GM19099 (cell line): ENCODE measurements around the gene DEXI.

Experiments
- POLR2A ChIP-seq: IDR thresholded peaks from 3 replicates; pipeline ENCODE4 v1.6.1; 2011; ENCODE audit warnings: low read depth; ENCODE audit not compliant: insufficient read length; ENCODE audit errors: extremely low read depth

The DEXI gene

DNA sequence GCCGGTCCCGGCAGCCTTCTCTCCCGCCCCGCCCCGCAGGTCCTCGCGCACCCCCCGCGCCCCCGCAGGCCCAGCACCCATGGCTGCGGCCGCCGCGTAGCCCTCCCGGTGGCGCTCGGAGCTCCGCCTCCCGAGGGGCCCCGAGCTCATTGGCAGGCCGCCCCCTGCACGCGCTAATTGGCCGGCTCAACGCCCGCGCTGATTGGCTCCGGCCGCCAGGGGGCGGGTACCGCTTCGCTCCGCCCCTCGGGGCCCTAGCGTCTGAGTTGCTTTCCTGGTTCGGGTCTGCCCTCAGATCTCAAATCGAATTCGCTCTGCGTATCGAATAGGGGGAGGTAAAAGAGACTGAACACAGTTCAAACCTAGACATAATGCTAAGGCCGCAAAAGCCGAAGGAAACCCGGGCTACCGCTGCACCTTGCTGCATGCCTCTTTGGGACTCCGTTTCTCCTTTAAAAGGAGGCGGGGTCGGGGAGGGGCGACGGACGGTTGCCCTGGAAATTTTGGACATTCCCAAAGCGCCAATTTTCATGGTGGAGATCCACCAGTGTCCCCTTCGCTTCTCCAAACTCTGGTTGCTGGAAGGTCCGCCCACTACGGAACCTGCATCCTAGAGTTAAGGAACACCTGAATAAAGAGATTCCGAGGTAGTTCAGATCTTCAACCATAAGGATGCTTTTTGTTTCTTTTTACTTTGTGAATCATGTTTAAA, at the start of gene DEXI:
Gene DEXI (minus strand): TSS at position 117 of the 712 bp plus-strand sequence. CDS start 463 bp downstream, outside the sequence.
- peak; percentile 69 for TF ChIP-seq POLR2A

GRCh38 chr16:10990378-10990777, 48.1 kb upstream of the DEXI start:
- TF ChIP-seq POLR2A: no peak

DNA sequence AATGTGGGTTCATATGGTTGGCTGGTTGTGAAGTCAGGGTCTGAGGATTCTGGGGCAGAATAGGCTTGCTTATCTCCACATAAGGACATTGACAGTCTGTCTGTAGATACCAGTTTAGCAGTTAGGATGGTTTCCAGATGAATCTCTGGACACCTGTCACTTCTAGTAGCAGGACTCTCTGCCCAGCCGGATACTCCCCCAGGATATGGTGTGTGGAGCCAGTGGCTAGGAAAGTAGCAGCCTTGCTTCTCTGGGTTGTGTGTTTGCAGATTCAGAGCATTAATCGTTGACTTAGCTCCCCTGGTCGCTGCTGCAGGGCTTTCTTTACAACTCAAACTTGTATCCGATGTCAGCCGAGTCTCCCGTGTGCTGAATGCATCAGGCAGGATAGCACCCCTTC, 47.3 kb upstream of the DEXI start:
- no peak for TF ChIP-seq POLR2A

- no peak for TF ChIP-seq POLR2A
Measured at GRCh38 chr16:10988879-10989278, 46.6 kb upstream of the DEXI start.

DNA sequence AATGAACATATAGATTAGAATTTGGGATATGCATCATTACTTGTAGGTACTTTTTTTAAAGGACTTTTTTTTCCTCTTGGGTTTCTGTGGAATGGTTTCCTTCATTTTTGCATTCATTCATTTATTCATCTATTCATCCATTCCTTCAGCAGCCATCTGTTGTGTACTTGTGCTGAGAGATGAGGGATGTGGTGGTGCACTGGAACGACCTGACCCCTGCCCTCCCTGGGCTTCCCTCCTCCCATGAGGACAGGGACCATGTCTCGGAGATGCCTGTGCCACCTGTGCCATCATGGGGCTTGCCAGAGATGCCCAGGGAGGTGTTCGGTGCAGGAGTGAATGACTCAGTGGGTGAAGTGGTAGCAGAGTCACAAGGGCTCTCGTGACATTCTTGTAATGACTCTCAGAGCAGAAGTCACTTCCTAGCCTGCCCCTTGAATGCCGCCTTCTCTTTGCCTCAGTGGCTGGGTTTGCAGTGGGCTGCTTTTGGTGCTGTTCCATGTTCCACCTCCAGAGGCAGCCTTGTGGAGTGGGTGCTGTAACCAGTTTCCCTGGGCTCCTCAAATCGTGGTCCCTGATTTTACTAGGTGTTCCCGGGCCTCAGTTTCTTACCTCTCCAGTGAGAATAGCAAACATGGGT, 46.0 kb upstream of the DEXI start:
- TF ChIP-seq POLR2A: no peak

DNA sequence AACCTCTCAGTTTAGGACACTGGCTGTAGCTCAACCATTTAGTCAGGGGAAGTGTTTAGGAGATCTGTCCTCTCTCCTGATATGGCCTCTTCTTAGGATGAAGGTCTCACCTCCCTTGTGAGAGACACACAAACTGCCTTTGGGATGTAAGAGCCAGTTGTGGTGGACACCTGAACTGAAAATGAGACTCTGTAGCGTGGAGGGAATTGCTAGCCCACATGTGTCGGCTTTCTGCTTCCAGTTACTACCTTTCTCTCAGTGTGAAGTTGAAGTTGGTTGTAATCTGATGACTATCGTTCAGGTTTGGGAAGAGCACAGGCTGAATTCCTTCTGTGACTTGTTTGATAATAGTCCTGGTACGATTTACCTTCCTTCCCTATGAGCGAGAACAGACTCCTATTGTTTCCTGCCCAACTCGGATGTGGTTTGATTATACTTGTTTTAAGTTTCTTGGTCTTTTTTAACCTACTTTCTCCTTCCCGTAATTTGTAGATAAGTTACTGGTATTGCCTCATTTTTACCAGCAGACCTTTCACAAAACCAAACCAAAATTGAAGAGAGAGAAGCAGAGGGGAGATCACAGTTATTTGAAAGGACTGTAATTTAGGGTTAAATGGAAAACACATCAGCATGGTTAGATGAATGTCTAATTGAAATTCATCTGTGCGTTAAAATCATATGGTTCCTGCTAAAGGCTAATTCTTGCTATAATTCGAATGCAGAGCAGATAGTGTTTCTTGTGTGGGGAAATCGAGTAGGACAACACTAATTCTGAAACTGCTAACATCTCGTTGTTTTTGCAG, 45.3 kb upstream of the DEXI start:
- TF ChIP-seq POLR2A: no peak

- TF ChIP-seq POLR2A: no peak
Measured at GRCh38 chr16:10984509-10984908, 42.2 kb upstream of the DEXI start.

DNA sequence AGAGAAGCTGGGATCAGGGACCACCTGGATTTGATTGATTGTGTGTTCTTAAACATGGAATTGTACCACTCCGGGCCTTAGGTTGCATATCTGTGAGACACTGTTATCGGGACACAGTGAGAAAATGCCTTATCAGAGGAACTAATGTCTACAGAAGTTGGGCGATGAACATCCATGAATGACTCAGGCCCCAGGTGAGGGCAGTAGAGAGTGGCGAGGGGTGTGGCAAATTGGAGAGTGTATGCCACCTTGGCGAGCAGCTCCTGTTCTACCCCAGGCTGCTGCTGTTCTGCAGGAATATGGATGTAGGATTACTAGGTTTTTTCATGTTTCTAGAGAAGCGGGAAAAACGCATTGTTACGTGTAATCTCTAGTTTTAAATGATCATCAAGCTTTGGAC, 40.9 kb upstream of the DEXI start:
- TF ChIP-seq POLR2A: no peak

DNA sequence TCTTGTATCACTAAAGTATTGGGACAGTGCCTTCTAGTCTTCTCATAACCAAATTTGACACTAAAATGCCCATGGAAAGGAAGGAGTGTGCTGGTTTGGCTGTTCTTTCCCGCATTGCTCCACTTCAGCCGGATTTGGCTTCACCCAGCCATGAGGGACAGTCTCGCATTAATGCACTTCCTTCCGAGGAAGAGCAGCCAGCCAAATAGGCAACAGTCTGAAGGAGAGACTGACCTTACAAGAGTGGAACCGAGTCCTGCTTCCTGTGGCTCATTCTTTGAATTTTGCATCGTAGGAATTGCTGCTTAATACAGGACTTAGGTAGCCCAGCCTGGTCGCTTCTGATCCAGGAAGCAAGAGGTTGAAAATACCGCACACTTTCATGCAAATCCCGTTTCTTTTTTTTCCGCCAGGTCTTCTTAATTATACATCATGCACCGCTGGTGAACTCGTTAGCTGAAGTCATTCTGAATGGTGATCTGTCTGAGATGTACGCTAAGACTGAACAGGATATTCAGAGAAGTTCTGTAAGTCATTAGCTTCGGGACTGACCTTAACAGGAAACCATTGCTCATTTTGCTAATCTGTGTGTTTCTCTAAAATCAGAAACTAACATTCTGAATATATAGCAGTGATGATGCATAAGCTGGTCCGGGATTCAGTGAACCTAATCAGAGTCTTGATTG, 40.3 kb upstream of the DEXI start:
- TF ChIP-seq POLR2A: no peak

DNA sequence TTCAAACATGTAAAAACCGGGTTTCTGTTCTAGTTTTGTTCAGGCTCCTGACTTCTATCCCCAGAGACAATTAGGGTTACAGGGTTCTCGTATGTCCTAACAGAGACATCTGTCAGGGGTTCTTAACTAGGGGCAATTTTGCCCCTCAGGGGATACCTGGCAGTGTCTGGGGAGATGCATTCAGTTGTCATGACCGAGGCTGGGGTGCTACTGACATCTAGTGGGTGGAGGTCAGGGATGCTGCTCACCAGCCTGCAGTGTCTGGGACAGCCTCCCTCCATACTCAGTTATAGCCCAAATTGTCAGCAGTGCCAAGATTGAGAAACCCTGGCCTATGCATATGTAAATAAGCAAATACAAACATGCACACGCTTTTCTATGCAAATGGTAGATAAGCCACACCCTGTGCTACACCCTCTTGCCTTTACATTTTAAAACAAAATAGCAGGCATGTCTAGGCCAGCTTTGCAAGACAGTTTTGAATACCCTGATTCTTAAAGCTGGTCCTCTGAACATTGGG, 39.5 kb upstream of the DEXI start:
- peak; percentile 12 for TF ChIP-seq POLR2A

DNA sequence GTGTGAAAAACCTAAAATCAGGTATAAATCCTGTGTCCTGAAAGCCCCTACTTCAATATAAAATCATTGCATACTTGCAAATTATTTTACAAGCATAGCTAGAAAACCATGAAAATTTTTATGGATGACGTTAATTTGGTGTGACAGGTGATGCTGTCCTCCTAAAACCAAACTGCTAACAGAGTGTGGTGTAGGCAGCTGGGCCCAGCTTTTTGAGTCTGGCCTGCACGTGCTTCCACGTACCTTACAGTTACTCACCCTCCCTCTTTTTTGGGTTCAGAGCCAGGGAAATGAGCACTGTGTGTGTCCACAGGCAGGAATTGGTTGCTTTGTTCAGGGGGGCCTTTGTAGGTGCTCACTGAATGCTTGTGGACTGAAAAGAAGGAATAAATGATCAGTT, 38.5 kb upstream of the DEXI start:
- no peak for TF ChIP-seq POLR2A

DNA sequence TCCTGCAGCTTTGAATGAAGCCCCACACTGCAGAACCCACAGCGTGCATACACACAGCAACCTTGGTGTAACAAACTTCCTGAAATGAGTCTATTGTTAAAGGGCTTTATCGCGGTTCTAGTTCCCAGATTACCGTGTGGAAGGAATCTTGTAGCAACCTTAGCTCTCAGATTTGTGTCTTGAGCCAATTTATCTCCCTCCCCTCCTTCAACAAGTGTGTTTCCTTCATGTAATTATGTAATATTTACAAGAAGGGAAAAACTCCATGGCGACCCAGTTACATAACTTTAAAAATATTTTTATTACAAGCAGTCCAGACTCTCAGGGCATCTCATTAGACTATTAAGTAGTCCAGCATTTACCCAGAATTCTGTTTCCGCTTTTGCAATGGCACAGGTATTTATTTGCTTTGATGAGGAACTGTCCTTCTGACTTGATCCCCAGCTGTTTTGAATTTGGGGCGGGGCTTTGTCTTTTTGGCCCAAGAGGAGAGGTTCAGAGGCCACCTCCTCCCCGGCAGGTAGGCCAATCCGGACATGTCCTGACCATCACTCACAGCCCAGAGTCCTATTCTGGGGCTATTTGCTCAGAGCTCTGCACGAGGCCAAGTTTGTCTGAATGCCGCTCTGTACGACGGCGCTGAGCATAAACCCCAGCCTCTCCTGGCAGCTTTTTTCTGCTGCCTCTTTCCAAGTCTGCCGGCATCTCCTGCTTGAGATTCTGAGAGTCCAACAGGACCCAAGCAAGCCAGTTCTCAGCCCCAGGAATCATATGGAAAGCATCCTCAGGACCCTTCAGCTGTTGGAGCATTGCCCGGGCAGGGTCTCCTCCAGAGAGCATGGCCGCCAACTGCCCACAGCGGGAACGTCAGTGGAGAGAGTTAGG, 37.7 kb upstream of the DEXI start:
- no peak for TF ChIP-seq POLR2A

DNA sequence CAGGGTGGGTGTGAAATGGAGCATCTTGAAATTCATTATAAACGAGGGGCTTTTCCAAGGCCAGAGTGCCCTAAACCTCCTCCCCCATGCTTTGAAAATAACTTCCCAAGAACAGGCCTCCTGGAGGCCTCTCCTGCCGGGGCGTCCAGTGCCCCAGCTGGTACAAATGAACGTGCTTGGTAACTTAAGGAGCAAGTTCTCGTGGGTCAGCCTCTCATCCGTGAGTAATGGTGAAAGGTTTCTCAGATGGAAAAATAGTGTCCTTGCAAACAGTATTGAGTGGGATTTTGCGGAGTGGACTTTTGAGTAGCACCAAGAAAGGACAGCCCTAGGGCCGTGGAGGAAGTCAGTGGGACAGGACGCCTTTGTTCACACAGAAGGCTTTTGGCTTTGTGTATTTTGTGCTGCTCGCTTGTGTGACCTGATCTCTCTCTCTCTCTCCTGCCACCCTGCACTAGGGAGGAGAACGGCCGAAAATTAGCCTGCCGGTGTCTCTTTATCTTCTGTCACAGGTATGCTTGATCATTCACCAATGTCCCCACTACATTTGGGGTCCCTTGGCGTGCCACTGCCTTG, 36.7 kb upstream of the DEXI start:
- TF ChIP-seq POLR2A: no peak

- TF ChIP-seq POLR2A: no peak
Measured at GRCh38 chr16:10978124-10978523, 35.9 kb upstream of the DEXI start.
